ENCODE measurements around the gene SP110.
"Not testable (repeated sequence)": the region's sequence is repeated elsewhere in the genome, so short reads cannot be mapped to it uniquely, and the experiment has no call there.

The SP110 gene

GRCh38 chr2:230222829-230223228 is 3.0 kb upstream of the SP110 start:
- DNase-seq = not testable (repeated sequence)

DNA sequence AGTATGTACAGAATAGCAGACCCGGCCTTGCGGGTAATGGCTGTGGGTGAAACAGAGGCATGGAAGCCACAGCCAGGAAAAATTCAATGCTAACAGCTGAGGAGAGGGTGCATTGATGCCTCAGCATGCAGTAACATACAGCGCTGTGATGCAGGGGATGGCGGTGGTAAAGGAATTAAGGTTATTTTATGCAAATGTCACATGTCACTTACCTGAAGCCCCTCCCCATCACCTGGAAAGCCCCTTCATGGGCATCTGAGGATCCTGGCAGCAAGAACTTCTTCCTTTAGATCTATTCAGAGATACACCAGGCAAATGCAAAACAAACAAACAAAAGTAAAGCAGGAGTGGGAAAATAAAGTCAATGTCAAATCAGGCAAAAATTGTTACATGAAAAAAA is 1.7 kb upstream of the SP110 start:
- no peak for DNase-seq

- no peak for DNase-seq
Observed at GRCh38 chr2:230220347-230220969, 674 bp upstream of the SP110 start.

DNA sequence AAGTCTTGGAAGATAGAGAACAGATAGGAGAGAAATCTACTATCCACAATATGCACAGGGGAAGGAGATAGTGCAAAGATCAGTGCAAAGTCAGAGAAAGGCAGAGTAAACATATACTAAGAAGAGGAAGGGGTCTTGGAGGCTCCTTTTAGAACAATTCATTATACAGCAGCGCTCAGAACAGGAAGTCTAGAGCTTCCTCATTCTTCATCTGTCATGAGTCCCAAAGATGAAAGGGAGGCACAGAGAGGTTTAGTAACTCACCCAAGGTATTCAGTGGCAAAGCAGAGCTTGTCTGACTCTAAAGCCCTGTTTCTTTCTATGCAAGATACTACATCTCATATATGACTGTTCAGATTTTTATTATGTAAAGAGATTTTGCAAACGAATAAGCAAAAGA is 1.4 kb downstream of the SP110 start:
- DNase-seq = no peak

DNA sequence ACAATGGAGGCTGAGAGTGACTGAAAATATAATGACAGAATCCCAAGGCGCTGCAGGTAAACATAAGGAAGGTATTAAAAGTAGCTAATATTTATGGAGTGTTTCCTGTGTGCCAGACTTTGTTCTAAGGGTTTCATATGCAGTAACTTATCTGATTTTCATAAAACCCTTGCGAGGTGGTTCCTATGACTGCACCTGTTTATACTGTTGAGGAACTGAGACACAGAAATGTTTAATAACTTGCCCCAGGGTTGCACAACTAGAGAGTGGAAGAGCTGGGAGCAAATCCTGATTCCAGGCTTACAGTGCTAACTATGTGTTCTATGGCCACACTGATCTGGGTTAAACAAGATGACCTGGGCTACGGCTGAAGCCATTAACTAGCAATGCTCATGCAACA is 2.4 kb downstream of the SP110 start:
- no peak for DNase-seq

DNA sequence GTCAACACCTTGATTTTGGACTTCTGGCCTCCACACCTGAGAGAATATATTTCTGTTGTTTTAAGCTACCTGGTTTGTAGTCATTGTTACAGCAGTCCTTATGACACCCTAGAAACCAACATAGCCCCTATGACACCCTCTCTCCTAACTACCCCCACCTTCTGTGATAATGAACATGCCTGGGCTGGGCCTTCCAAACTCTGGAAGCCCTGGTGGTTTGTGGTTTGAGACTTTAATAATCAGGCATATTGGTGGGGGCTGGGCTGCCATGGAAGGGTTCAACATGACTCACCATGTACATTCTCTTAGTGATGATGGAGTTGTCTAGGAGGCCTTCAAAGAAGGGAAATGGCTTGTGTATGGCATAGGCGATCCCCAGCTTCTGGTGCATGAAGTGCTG is 3.3 kb downstream of the SP110 start:
- peak; percentile 36 for DNase-seq

GRCh38 chr2:230209422-230210051 is 10.2 kb downstream of the SP110 start:
- no peak for DNase-seq

GRCh38 chr2:230208576-230208975 is 11.2 kb downstream of the SP110 start:
- no peak for DNase-seq

- no peak for DNase-seq
Observed at GRCh38 chr2:230205721-230206120, 14.1 kb downstream of the SP110 start.

GRCh38 chr2:230205034-230205433 is 14.8 kb downstream of the SP110 start:
- no peak for DNase-seq

DNA sequence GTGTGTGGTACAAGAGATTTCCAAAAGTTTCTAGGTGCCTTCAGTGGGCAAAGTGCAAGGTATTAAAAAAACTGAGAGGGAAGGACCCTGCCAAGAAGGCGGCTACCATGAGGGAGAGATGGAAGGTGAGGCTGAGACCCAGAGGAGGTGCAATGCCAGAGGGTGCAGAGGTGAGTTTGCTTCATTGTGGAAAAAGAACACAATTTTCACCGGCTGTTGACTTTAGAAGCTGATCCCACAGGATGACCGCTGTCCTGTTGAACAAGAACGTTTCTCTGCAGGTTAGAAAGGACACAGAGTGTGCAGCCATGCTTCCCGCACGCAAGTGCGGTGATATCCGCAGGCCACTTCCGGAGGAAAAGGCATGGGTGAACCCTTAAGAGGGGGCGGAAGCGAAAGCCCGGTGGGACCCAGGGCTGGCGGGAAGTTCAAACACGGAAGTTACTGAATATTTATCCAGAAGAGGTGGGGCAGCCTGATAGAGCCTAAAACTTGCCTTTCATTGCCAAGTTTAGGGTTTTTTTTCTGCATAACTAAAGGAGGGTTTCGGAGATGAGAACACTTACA is 16.6 kb downstream of the SP110 start:
- no peak for DNase-seq

- DNase-seq = no peak
Observed at GRCh38 chr2:230202430-230203109, 17.2 kb downstream of the SP110 start.

DNA sequence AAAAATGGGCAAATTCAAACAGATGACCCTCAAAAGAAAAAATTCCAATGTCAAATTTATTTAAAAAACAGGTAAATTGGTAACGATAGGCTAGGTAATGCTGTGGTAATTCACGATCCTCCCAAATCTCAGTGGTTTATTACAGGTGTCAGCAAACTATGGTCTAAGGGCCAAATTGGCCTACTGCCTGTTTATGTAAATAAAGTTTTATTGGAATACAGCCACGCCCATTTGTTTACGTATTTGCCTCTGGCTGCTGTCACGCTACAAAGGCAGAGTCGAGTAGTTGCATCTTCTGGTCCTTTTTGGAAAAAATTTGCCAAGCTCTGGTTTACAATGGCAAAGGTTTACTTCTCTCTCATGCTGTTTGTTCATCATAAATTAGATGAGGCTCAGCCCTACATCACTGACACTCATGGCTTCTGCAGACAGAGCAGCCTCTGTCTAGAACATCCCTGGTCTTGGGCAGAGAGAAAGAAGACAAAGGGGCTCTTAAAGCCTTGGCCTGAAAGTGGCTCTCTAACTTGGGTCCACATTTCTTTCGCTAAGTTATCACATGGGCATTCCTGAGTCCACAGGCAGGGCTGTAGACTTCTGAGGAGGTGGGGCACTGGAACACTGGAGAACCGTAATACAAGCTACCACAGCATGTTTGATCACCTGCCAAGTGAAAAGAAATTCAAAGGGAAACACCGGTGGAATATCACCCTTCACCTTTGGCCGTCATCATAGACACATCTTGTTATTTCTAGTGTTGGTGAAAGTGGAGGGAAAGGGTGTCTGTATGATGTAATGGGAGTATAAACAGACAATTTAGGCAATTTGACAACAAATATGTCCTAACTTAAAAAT is 34.8 kb downstream of the SP110 start:
- no peak for DNase-seq

GRCh38 chr2:230181195-230181594 is 38.6 kb downstream of the SP110 start:
- DNase-seq = no peak

DNA sequence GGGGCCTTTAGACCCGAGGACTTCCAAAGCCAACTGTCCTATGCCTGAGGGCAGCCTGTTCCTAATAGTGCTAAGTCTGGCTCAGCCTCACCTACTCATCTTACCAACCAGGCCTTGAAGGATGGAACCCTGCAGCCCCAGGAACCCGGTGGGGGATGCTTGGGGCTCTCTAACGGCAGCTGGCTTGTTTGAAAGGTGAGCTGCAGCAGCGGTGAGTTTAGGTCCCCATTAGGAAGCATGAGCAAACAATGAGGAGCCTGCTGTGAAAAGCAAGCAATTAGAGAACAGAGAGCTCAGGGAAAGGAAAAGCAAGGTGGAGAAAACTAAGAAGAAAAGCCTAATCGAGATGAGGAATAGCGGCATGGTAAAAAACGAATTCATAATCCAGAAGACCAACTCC is 39.9 kb downstream of the SP110 start:
- DNase-seq = no peak

DNA sequence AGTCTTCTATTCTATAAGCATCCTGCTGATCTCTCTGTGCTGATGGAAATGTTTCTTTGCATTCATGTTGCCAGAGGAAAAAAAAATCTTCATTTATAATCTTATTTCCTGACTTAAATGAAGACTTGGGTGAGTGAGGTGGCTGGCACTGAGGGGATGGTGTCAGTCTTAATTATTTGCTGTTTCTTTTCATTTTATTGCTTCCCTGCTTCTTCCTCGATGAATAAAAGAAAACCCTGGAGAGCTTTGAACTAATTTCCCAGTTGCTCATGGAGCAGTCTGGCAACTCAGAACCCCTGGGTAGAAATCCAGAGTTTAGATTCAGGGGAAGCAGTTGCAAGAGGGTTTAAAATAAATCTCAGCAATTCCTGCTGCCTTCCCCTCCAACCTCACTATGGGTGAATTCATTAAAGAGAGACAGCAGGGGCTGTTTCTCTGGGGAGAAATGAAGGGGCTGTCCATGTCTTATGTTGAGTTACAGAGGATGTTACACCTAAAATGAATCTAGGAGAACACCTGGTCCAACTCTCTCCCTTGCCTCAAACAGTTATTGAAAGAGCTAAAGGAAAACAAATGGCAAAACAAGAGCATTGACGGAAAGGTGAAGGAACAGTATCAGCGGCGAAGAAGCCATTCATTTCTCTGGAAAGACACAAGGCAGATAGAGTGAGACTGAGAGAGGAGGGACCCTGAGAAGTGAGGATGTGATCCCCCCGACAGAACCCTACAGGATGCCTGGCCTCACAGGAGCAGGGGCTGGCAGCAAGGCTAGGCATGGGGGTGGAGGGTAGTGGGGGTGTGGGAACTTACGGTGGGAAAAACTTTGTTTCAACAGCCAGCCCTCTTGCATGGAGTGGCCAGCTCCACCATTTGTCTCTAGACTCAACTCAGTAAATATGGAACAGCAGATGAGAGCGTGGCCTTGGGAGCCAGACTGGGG is 41.0 kb downstream of the SP110 start:
- DNase-seq = no peak

DNA sequence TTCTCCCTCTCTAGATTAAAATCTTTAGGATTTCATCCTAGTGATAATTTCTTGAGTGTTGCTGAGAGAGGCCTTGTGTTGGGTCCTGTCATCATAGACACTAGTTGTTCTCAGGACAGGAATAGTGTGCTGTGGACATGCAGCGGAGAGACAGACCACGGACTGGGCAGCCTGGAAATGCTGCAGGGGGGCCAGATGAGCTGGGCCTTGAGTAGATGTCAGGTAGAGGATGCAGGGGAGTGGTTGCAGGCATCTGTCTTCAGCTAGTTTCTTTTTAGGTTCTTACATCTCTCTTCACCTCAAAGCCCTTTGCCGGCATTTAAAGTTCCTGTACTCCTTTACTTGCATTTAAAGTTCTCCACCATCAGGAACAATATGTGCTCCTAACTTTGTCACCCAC is 42.8 kb downstream of the SP110 start:
- no peak for DNase-seq

DNA sequence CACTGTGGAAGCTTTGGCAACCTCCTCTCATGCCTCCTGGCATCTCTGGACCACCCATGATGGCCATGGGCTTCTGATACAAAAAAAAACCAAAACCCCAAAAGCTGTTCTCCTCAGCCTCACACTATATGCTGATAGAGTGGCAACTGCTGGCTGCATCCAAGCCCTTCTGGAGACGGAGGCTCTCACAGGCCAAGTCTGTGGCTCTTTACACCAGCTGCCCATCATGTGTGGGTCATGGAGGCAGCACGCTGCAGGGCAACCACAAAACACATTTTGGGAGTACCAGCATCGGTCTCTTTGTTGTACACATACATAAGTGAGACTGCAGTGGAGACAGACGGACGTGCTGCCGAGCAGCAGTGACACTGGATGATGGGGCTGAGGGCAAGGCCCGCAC is 45.3 kb downstream of the SP110 start:
- no peak for DNase-seq

DNA sequence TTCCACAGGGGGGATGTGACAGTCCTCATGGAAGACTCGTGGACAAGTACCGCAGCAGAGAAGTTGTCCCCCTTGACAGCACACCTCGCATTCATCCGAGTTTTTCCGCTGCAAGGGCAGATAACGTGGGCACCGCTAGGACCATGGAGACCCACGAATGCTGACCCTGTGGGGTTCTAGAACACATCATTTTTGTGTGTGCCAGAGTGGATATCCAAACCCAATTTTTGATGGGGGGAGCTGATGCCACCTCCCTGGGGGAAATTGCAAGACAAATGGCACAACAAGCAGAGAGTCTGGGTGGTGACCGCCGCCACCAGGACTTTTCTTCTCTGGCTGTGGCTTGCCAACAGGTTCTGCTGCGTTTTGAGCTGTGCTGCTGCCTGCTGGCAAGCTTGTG is 46.9 kb downstream of the SP110 start:
- DNase-seq = no peak

DNA sequence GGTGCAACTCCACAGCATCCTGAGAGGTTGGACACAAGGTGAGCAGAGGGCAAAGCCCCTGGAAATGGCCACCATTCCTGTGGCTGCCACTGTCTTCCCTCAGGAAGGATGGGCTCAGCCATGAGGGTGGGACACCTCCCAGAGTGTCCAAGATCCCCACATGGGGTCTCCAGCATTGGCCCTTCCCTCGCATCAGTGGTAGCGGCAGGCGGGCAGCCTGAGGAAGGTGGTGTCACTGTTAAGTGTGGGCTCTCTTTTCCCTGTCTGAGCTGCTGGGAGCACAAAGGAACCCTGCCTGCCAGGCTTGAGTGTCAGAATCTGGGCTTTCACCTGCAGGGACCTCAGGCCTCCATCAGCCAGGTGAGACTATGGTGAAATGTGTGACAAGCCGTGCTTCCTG is 47.6 kb downstream of the SP110 start:
- no peak for DNase-seq

- DNase-seq = no peak
Observed at GRCh38 chr2:230170532-230170931, 49.3 kb downstream of the SP110 start.

GRCh38 chr2:230166557-230167170 is 53.1 kb downstream of the SP110 start:
- DNase-seq = no peak
